GM12878 (cell line): Measurements from ENCODE around the gene ADSS2. TPM values are rescaled to one million over a fixed set of nuclear protein-coding genes. Genes with fewer than 3 reads are reported as not detected.
"Not testable (repeated sequence)": the region's sequence is repeated elsewhere in the genome, so short reads cannot be mapped to it uniquely, and the experiment has no call there.

Experiments
- ATAC-seq: fragments of 200-7000 bp; cut with Tn5 transposase; 3 replicates; pipeline ENCODE4 v1.9.1; 2020; ENCODE audit warnings: mild to moderate bottlenecking, moderate library complexity
- BruUV-seq: library from RNA; stranded (reverse); fragments of 400-500 nt; replicated peaks from 2 replicates; lab custom pipeline; 2021; lab: Mats Ljungman, UMichigan
- CTCF ChIA-PET: fragments of 300-600 bp; sonication (Branson Sonifier 250); formaldehyde crosslinking; extraction: SDS; loops from one replicate; lab custom pipeline; 2021; ENCODE audit warnings: inconsistent platforms; lab: Yijun Ruan, JAX
- POLR2A ChIA-PET: fragments of 350-600 bp; formaldehyde crosslinking; extraction: SDS; loops from one replicate; lab custom pipeline; 2021; ENCODE audit warnings: inconsistent platforms; lab: Charles Lee
- RAD21 ChIA-PET: fragments of 300-600 bp; sonication (Branson Sonifier 250); formaldehyde crosslinking; loops from one replicate; lab custom pipeline; 2023; ENCODE audit warnings: antibody characterized with exemption; ENCODE audit not compliant: unreplicated experiment; lab: Charles Lee
- SMC1A ChIA-PET: fragments of 300-600 bp; sonication (Branson Sonifier 250); formaldehyde crosslinking; loops from one replicate; lab custom pipeline; 2023; ENCODE audit not compliant: unreplicated experiment, uncharacterized antibody; lab: Charles Lee
- DNase-seq: peaks from one replicate; pipeline ENCODE4 v3.0.0-alpha.2; 2011; ENCODE audit warnings: low read depth, low spot score
- FAIRE-seq: peaks from 3 replicates; lab custom pipeline; 2011; peaks lifted over from hg19 to GRCh38; lab: Jason Lieb, UNC
- H2AFZ ChIP-seq: 2 replicates; pipeline ENCODE4 v1.6.0; 2011; ENCODE audit warnings: low read depth, low read length, control low read depth; ENCODE audit not compliant: control insufficient read depth
- H3K27ac ChIP-seq: 2 replicates; pipeline ENCODE4 v1.5.1; 2011; ENCODE audit warnings: control low read depth; ENCODE audit not compliant: control insufficient read depth, insufficient read depth
- H3K27me3 ChIP-seq, 2 experiments: replicated peaks in 1 of 2; 2 replicates each; pipeline versions ENCODE4 v1.6.0 to v1.6.1; 2011; ENCODE audit warnings: low read length in 1 of 2; ENCODE audit not compliant: control insufficient read depth in 2 of 2, insufficient read depth in 2 of 2
- H3K36me3 ChIP-seq, 2 experiments: 2 replicates each; pipeline ENCODE4 v1.5.1; 2011; ENCODE audit warnings: low read length in 1 of 2; ENCODE audit not compliant: control insufficient read depth in 2 of 2, insufficient read depth in 2 of 2
- H3K4me1 ChIP-seq: 2 replicates; pipeline ENCODE4 v1.6.1; 2011; ENCODE audit warnings: mild to moderate bottlenecking, low read length, moderate library complexity, mixed read lengths; ENCODE audit not compliant: control insufficient read depth, insufficient read depth
- H3K4me2 ChIP-seq: 2 replicates; pipeline ENCODE4 v1.6.0; 2011; ENCODE audit warnings: control low read depth; ENCODE audit not compliant: control insufficient read depth, insufficient read depth
- H3K4me3 ChIP-seq: fragments of 200-600 bp; sonication (generic); 2 replicates; pipeline ENCODE4 v1.5.1; 2016
- H3K79me2 ChIP-seq: 2 replicates; pipeline ENCODE4 v1.6.0; 2011; ENCODE audit warnings: low read length; ENCODE audit not compliant: control insufficient read depth, insufficient read depth
- H3K9ac ChIP-seq: 2 replicates; pipeline ENCODE4 v1.8.0; 2011; ENCODE audit warnings: low read length, control low read depth, mixed read lengths; ENCODE audit not compliant: control insufficient read depth, insufficient read depth
- H3K9me3 ChIP-seq: replicated peaks from 3 replicates; pipeline ENCODE4 v1.5.1; 2011; ENCODE audit warnings: mild to moderate bottlenecking, low read length; ENCODE audit not compliant: control insufficient read depth, insufficient read depth
- H4K20me1 ChIP-seq: 2 replicates; pipeline ENCODE4 v1.6.0; 2011; ENCODE audit not compliant: control insufficient read depth, insufficient read depth
- ASH2L ChIP-seq: fragments of 300-600, 200-600 bp; sonication (generic); IDR thresholded peaks from 2 replicates; pipeline ENCODE4 v1.6.1; 2017; ENCODE audit warnings: low read depth, mild to moderate bottlenecking, borderline replicate concordance
- BACH1 ChIP-seq: fragments of 450-650 bp; IDR thresholded peaks from 2 replicates; pipeline ENCODE4 v1.6.1; 2017; ENCODE audit warnings: mild to moderate bottlenecking, borderline replicate concordance
- ETV6 ChIP-seq, 2 experiments: fragments of 450-650 bp in 1 of 2; IDR thresholded peaks in 1 of 2; conservative IDR thresholded peaks in 1 of 2; 2 replicates each; pipeline ENCODE4 v1.6.1; 2014; ENCODE audit warnings: antibody characterized with exemption in 1 of 2, borderline replicate concordance in 1 of 2, low read depth in 1 of 2, mild to moderate bottlenecking in 1 of 2, moderate library complexity in 1 of 2
- IRF4 ChIP-seq: IDR thresholded peaks from 2 replicates; pipeline ENCODE4 v1.6.1; 2011; ENCODE audit warnings: low read depth, low read length
- MLLT1 ChIP-seq: fragments of 450-650 bp; IDR thresholded peaks from 2 replicates; pipeline ENCODE4 v1.6.1; 2016; ENCODE audit warnings: mild to moderate bottlenecking
- SIN3A ChIP-seq: IDR thresholded peaks from 2 replicates; pipeline ENCODE4 v1.6.1; 2012; ENCODE audit warnings: low read depth, low read length, improper control_type of control experiment
- SUPT20H ChIP-seq: IDR thresholded peaks from 2 replicates; pipeline ENCODE4 v1.6.1; 2011; ENCODE audit warnings: low read depth, mild to moderate bottlenecking, low read length, moderate library complexity, borderline replicate concordance; ENCODE audit not compliant: control insufficient read depth
- WGBS: methylation state at CpG from one replicate; pipeline ENCODE4 v1.1.6; 2016; ENCODE audit warnings: low lambda C conversion rate; ENCODE audit not compliant: insufficient replicate concordance, insufficient coverage; ENCODE audit errors: missing lambda C conversion rate; 5-methylcytosine and 5-hydroxymethylcytosine counted together
- in situ Hi-C: fragments of 300-500 bp; cut with MboI; formaldehyde crosslinking; loops from 9 replicates; pipeline ENCODE4 v1.14.3; 2018; ENCODE audit warnings: mixed read lengths
- intact Hi-C: fragments of 100-400 bp; cut with micrococcal nuclease; formaldehyde crosslinking; loops from one replicate; pipeline ENCODE4 v1.14.2; 2022; ENCODE audit not compliant: unreplicated experiment
- polyA plus RNA-seq, 11 experiments: library from polyadenylated mRNA; depleted of rRNA in 4 of 11; unstranded in 6 of 11; stranded (reverse) in 5 of 11; fragments of >200 nt; fragmentation: Nextera tagmentation in 4 of 11; fragmentation: Illumina TruSeq in 1 of 11; extraction: Ambion mirVana in 4 of 11; extraction: Trizol in 1 of 11; gene quantifications; 1 replicate in 1 of 11; 2 replicates in 10 of 11; pipeline versions ENCODE4 v1.2.1 to v1.2.3, GENCODE V29; 2011 to 2016; ENCODE audit warnings: inconsistent platforms in 2 of 11, missing spikeins in 2 of 11, low read depth in 1 of 11
- total RNA-seq, 4 experiments: library from RNA; depleted of rRNA in 3 of 4; stranded (reverse); fragments of >200 nt in 3 of 4; fragmentation: Illumina TruSeq in 1 of 4; extraction: Trizol in 1 of 4; gene quantifications; 2 replicates each; pipeline versions ENCODE4 v1.2.1 to v1.2.3, GENCODE V29; 2013 to 2021
- TF ChIP-seq, protein P1 (sequence below): IDR thresholded peaks from 2 replicates; pipeline ENCODE4 v1.6.1; 2012; ENCODE audit warnings: improper control_type of control experiment, low read depth, low read length; ENCODE audit not compliant: insufficient replicate concordance

The ADSS2 gene
- total and polyA plus RNA-seq, 10 of the 15 experiments (the other 5 are each of a cell fraction or from before 2014, with no cell fraction given): 8.1 to 49.3 (median 40.6) TPM

- H3K27ac ChIP-seq, BruUV-seq, H2AFZ ChIP-seq, H3K27me3 ChIP-seq, POLR2A ChIA-PET, H4K20me1 ChIP-seq, H3K9ac ChIP-seq, H3K9me3 ChIP-seq, FAIRE-seq, SMC1A ChIA-PET, in situ Hi-C loops, RAD21 ChIA-PET, H3K4me3 ChIP-seq, intact Hi-C loops, ATAC-seq, CTCF ChIA-PET, DNase-seq, H3K36me3 ChIP-seq, H3K79me2 ChIP-seq, H3K4me2 ChIP-seq, H3K4me1 ChIP-seq: not testable (repeated sequence)
- 64% methylated on average over 3 of the region's 3 CpGs for WGBS
Observed at GRCh38 chr1:244484971-244485370, 33.3 kb upstream of the ADSS2 start.

DNA sequence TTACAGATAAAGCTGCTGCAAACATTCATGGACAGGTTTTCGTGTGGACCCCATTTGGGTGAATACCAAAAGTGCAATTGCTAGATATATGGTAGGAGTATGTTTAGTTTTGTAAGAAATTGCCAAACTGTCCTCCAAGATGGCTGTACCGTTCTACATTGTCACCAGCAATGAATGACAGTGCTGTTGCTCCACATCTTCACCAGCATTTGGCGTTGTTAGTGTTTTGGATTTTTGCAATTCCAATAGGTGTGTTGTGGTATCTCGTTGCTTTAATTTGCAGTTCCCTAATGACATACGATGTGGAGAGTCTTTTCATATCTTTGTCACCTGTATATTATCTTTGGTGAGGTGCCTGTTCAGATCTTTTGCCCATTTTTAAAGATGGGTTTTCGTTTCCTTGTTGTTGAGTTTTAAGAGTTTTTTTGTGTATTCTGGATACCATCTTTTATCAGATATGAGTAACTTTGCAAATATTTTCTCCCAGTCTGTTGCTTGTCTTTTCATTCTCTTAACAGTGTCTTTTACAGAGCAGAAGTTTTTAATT lies 21.4 kb upstream of the ADSS2 start:
- FAIRE-seq (no peak), DNase-seq (no peak), ATAC-seq (no peak)
- no TSS peak for BruUV-seq
- ChIA-PET SMC1A (no interaction called here), CTCF (no interaction called here), POLR2A (no interaction called here), RAD21 (no interaction called here)
- no peaks in the 10 kb centered on the region for H3K9me3 ChIP-seq
- WGBS: 58% methylated on average over 6 of the region's 6 CpGs
- no peak overlapping the region for H2AFZ ChIP-seq
- in situ Hi-C loops: no loop called here
- H4K20me1 ChIP-seq: no peaks in the 10 kb centered on the region
- H3K9ac ChIP-seq: no peak overlapping the region
- no peak overlapping the region for H3K4me3 ChIP-seq
- no peak overlapping the region for H3K4me2 ChIP-seq
- H3K36me3 ChIP-seq: no peaks in the 10 kb centered on the region; a peak in 1 of 4 replicates
- no peak overlapping the region for H3K27ac ChIP-seq
- no peaks in the 10 kb centered on the region for H3K4me1 ChIP-seq
- no peaks in the 10 kb centered on the region for H3K27me3 ChIP-seq
- intact Hi-C loops: loop anchor here (5.0 kb wide), 1 partner anchor 324 kb away; no protein-coding TSS in a partner anchor
- no peaks in the 10 kb centered on the region for H3K79me2 ChIP-seq
- no peak for TF ChIP-seq ASH2L
- TF ChIP-seq BACH1: no peak
- no peak for TF ChIP-seq SUPT20H
- TF ChIP-seq SIN3A: no peak
- no peak for TF ChIP-seq ETV6 (conservative IDR thresholded peaks at IDR 0.05 in 1 of 2, IDR thresholded peaks at IDR 0.05 in 1 of 2; ENCODE audit: borderline replicate concordance in 1 of 2, low read depth in 1 of 2)
- TF ChIP-seq, protein P1, sequence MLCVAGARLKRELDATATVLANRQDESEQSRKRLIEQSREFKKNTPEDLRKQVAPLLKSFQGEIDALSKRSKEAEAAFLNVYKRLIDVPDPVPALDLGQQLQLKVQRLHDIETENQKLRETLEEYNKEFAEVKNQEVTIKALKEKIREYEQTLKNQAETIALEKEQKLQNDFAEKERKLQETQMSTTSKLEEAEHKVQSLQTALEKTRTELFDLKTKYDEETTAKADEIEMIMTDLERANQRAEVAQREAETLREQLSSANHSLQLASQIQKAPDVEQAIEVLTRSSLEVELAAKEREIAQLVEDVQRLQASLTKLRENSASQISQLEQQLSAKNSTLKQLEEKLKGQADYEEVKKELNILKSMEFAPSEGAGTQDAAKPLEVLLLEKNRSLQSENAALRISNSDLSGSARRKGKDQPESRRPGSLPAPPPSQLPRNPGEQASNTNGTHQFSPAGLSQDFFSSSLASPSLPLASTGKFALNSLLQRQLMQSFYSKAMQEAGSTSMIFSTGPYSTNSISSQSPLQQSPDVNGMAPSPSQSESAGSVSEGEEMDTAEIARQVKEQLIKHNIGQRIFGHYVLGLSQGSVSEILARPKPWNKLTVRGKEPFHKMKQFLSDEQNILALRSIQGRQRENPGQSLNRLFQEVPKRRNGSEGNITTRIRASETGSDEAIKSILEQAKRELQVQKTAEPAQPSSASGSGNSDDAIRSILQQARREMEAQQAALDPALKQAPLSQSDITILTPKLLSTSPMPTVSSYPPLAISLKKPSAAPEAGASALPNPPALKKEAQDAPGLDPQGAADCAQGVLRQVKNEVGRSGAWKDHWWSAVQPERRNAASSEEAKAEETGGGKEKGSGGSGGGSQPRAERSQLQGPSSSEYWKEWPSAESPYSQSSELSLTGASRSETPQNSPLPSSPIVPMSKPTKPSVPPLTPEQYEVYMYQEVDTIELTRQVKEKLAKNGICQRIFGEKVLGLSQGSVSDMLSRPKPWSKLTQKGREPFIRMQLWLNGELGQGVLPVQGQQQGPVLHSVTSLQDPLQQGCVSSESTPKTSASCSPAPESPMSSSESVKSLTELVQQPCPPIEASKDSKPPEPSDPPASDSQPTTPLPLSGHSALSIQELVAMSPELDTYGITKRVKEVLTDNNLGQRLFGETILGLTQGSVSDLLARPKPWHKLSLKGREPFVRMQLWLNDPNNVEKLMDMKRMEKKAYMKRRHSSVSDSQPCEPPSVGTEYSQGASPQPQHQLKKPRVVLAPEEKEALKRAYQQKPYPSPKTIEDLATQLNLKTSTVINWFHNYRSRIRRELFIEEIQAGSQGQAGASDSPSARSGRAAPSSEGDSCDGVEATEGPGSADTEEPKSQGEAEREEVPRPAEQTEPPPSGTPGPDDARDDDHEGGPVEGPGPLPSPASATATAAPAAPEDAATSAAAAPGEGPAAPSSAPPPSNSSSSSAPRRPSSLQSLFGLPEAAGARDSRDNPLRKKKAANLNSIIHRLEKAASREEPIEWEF: no peak
- TF ChIP-seq MLLT1: no peak
- no peak for TF ChIP-seq IRF4
